Osteoblast (primary cell): ENCODE measurements around the gene SMARCC1. TPM values are rescaled to one million over a fixed set of nuclear protein-coding genes. Genes with fewer than 3 reads are reported as not detected.
A peak's percentile ranks its signal among the peaks of the same experiment; 100 is the strongest.

Experiments used
- DNase-seq: peaks from one replicate; pipeline ENCODE4 v3.0.0; 2011; ENCODE audit warnings: low spot score, mixed read lengths; ENCODE audit not compliant: insufficient read length; ENCODE audit errors: missing footprints
- H2AFZ ChIP-seq: 2 replicates; pipeline ENCODE4 v1.6.0; 2011; ENCODE audit warnings: mild to moderate bottlenecking, low read length
- H3K27ac ChIP-seq: 2 replicates; pipeline ENCODE4 v1.5.1; 2011; ENCODE audit warnings: mild to moderate bottlenecking, low read depth, low read length, moderate library complexity
- H3K27me3 ChIP-seq: 2 replicates; pipeline ENCODE4 v1.6.0; 2012; ENCODE audit warnings: mild to moderate bottlenecking, control low read depth, inconsistent platforms, low read length, moderate library complexity; ENCODE audit not compliant: insufficient read depth
- H3K36me3 ChIP-seq: 2 replicates; pipeline ENCODE4 v1.5.1; 2011; ENCODE audit warnings: mild to moderate bottlenecking, low read length, control low read depth, moderate library complexity; ENCODE audit not compliant: insufficient read depth
- H3K4me1 ChIP-seq: 2 replicates; pipeline ENCODE4 v1.5.1; 2011; ENCODE audit warnings: mild to moderate bottlenecking, low read length, control low read depth, moderate library complexity; ENCODE audit not compliant: insufficient read depth
- H3K4me2 ChIP-seq: 2 replicates; pipeline ENCODE4 v1.6.0; 2011; ENCODE audit warnings: mild to moderate bottlenecking, low read length; ENCODE audit not compliant: insufficient read depth
- H3K4me3 ChIP-seq: fragments of 200-600 bp; sonication (generic); 3 replicates; pipeline ENCODE4 v1.5.1; 2012; ENCODE audit warnings: mild to moderate bottlenecking, low read length, inconsistent platforms; ENCODE audit not compliant: insufficient read depth
- H3K79me2 ChIP-seq: 2 replicates; pipeline ENCODE4 v1.6.0; 2012; ENCODE audit warnings: mild to moderate bottlenecking, low read length, control low read depth, inconsistent platforms; ENCODE audit not compliant: insufficient read depth
- H3K9me3 ChIP-seq: 2 replicates; pipeline ENCODE4 v1.5.1; 2011; ENCODE audit warnings: low read depth, low read length, control low read depth
- H4K20me1 ChIP-seq: 2 replicates; pipeline ENCODE4 v1.6.0; 2012; ENCODE audit warnings: mild to moderate bottlenecking, low read length, control low read depth; ENCODE audit not compliant: insufficient read depth
- CTCF ChIP-seq: IDR thresholded peaks from 2 replicates; pipeline ENCODE4 v1.5.1; 2011; ENCODE audit warnings: mild to moderate bottlenecking, low read depth, low read length, moderate library complexity; ENCODE audit errors: extremely low read depth
- total RNA-seq: library from RNA; depleted of rRNA; stranded (reverse); fragments of >200 nt; gene quantifications from 2 replicates; pipeline ENCODE4 v1.2.3, GENCODE V29; 2012

The SMARCC1 gene
- total RNA-seq, 1 donor = 46.7 TPM

DNA sequence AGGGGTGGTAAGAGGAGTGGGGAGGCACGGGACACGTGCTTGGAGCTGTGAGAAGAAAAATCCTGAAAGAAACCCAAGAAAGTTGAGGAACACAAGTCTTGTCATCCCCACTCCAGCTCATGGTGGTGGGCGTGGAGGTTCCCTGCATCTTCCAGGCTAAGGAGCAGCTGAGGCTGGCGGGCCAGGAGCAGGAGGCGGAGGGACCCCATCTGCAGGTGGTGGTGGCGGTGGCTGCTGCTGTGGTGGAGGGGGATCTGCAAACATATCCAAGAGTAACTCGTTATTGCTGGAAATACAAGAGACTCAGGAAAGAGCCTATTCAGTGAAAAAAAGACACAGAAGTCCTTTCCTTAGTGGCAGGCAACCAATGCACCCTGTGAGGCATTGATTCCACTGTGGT lies 193.6 kb downstream of the SMARCC1 start:
- Histone ChIP-seq H3K36me3 (peaks cover 23% of the 10 kb centered on the region), H4K20me1 (peaks cover 2% of the 10 kb centered on the region), H3K9me3 (no peaks in the 10 kb centered on the region), H3K79me2 (no peaks in the 10 kb centered on the region), H3K4me3 (no peak overlapping the region), H3K27ac (no peak overlapping the region), H3K4me2 (no peak overlapping the region), H3K4me1 (peaks cover 11% of the 10 kb centered on the region), H2AFZ (no peak overlapping the region), H3K27me3 (no peaks in the 10 kb centered on the region)
- DNase-seq = no peak
- TF ChIP-seq CTCF = no peak

DNA sequence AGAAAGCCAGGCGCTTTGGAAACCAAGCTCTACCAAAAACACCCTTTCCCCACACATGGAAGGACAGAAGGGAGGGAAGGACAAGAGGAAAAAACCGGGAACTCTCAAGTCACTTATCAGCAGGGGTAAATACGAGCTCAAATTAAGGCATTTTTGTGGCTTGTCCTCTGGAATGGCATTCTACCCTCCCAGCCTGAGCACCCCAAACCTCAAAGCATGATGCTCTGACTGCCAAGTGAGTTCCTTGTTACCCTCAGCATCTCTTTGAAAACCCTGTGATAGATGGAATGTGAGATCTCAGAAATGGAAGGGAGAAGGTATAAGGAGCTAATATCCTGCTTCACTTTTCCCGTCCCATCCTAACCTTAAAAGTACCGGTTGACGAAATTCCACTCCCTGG lies 194.9 kb downstream of the SMARCC1 start:
- Histone ChIP-seq H3K27ac (peak overlapping the region; percentile 27), H3K36me3 (peaks cover 23% of the 10 kb centered on the region), H2AFZ (no peak overlapping the region), H3K4me2 (no peak overlapping the region), H3K9me3 (no peaks in the 10 kb centered on the region), H3K27me3 (peaks cover 2% of the 10 kb centered on the region), H3K4me3 (no peak overlapping the region), H3K79me2 (no peaks in the 10 kb centered on the region), H4K20me1 (peaks cover 2% of the 10 kb centered on the region), H3K4me1 (peaks cover 11% of the 10 kb centered on the region)
- no peak for DNase-seq
- no peak for TF ChIP-seq CTCF

- Histone ChIP-seq H2AFZ (no peak overlapping the region), H3K4me1 (peaks cover 11% of the 10 kb centered on the region), H3K4me2 (no peak overlapping the region), H3K9me3 (no peaks in the 10 kb centered on the region), H3K4me3 (no peak overlapping the region), H4K20me1 (peaks cover 4% of the 10 kb centered on the region), H3K27ac (no peak overlapping the region), H3K27me3 (peaks cover 32% of the 10 kb centered on the region), H3K36me3 (peaks cover 17% of the 10 kb centered on the region), H3K79me2 (no peaks in the 10 kb centered on the region)
- TF ChIP-seq CTCF = no peak
- DNase-seq = no peak
Measured at GRCh38 chr3:47583320-47584075, 198.2 kb downstream of the SMARCC1 start.

DNA sequence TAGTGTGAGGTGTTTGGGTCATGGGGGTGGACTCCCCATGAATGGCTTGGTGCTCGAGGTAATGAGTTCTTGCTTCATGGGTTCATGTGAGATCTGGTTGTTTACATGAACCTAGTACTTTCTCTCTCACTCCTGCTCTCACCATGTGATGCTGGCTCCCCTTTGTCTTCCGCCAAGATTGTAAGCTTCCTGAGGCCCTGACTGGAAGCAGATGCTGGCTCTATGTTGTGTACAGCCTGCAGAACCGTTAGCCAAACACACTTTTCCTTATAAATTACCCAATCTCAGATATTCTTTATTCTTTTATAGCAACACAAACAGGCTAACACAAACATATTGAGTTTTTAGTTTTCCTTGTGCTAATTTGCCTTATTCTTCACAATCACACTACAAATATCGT lies 199.9 kb downstream of the SMARCC1 start:
- DNase-seq = no peak
- Histone ChIP-seq H4K20me1 (peaks cover 4% of the 10 kb centered on the region), H3K27ac (no peak overlapping the region), H2AFZ (no peak overlapping the region), H3K4me3 (no peak overlapping the region), H3K4me1 (peaks cover 3% of the 10 kb centered on the region), H3K27me3 (peaks cover 39% of the 10 kb centered on the region), H3K4me2 (no peak overlapping the region), H3K79me2 (no peaks in the 10 kb centered on the region), H3K9me3 (no peaks in the 10 kb centered on the region), H3K36me3 (peaks cover 9% of the 10 kb centered on the region)
- no peak for TF ChIP-seq CTCF
